ENCODE results near the gene PRDX2. TPM values are rescaled to one million over a fixed set of nuclear protein-coding genes. Genes with fewer than 3 reads are reported as not detected.

The PRDX2 gene
- polyA plus RNA-seq, 1 of the 3 experiments (the other 2 are of a cell fraction): 341 TPM

- no peak for TF ChIP-seq RFX5 (IDR thresholded peaks at IDR 0.05; ENCODE audit: low read length)
- Histone ChIP-seq H3K79me2 (ENCODE audit: insufficient read depth) (no peaks in the 10 kb centered on the region), H3F3A (replicated peaks; ENCODE audit: insufficient read depth) (no peaks in the 10 kb centered on the region), H3K9me2 (no peaks in the 10 kb centered on the region), H3K36me3 (replicated peaks in 1 of 2; ENCODE audit: control insufficient read depth in 1 of 2, insufficient read depth in 2 of 2, low read length in 1 of 2) (peaks cover 4 to 11% of the 10 kb centered on the region in 2 experiments), H3K4me3 (ENCODE audit: low read depth in 2 of 2, low read length in 1 of 2) (no peak overlapping the region), H3K4me2 (no peak overlapping the region), H3K9me3 (no peaks in the 10 kb centered on the region), H3K4me1 (ENCODE audit: control insufficient read depth in 1 of 2, insufficient read depth in 2 of 2, low read depth in 1 of 2, low read length in 1 of 2) (peaks cover 0 to 3% of the 10 kb centered on the region in 2 experiments; a peak in 1 of 4 replicates), H3K27ac (ENCODE audit: low read depth in 2 of 2, low read length in 1 of 2) (no peak overlapping the region), H4K20me1 (ENCODE audit: insufficient read depth) (no peaks in the 10 kb centered on the region), H3K27me3 (ENCODE audit: insufficient read depth) (no peaks in the 10 kb centered on the region), H2AFZ (ENCODE audit: low read depth) (no peak overlapping the region), H3K9ac (no peak overlapping the region)
- ChIA-PET CTCF (interaction anchor here (1.7 to 17.5 kb wide), 5 partner anchors 7 to 81 kb away, joined by 5 to 321 read pairs (median 75); partner anchors contain the start of genes BEST2, GET3, JUNB and PRDX2), POLR2A (interaction anchor here (1.1 kb wide), 1 partner anchor 25 kb away, joined by 3 read pairs; the partner anchor contains the start of gene JUNB)
- DNase-seq: no peak
- 88% methylated on average over 28 of the region's 30 CpGs for WGBS (ENCODE audit: low lambda C conversion rate)
Measured at GRCh38 chr19:12766051-12766521, 35.5 kb downstream of the PRDX2 start.

GRCh38 chr19:12764698-12765097, 36.9 kb downstream of the PRDX2 start:
- POLR2A ChIA-PET: no interaction called here
- Histone ChIP-seq H3K36me3 (replicated peaks in 1 of 2; ENCODE audit: control insufficient read depth in 1 of 2, insufficient read depth in 2 of 2, low read length in 1 of 2) (peaks cover 4 to 11% of the 10 kb centered on the region in 2 experiments), H3K79me2 (ENCODE audit: insufficient read depth) (no peaks in the 10 kb centered on the region), H3K9ac (no peak overlapping the region), H3K4me3 (ENCODE audit: low read depth in 2 of 2, low read length in 1 of 2) (no peak overlapping the region), H3K4me2 (no peak overlapping the region), H3K27ac (ENCODE audit: low read depth in 2 of 2, low read length in 1 of 2) (no peak overlapping the region), H3F3A (replicated peaks; ENCODE audit: insufficient read depth) (peaks cover 5% of the 10 kb centered on the region), H4K20me1 (ENCODE audit: insufficient read depth) (no peaks in the 10 kb centered on the region), H3K4me1 (ENCODE audit: control insufficient read depth in 1 of 2, insufficient read depth in 2 of 2, low read depth in 1 of 2, low read length in 1 of 2) (no peaks in the 10 kb centered on the region), H2AFZ (ENCODE audit: low read depth) (no peak overlapping the region), H3K27me3 (ENCODE audit: insufficient read depth) (no peaks in the 10 kb centered on the region), H3K9me2 (no peaks in the 10 kb centered on the region), H3K9me3 (no peaks in the 10 kb centered on the region)
- 94% methylated on average over 5 of the region's 16 CpGs for WGBS (ENCODE audit: low lambda C conversion rate)
- no peak for DNase-seq
- TF ChIP-seq FOXM1 (IDR thresholded peaks at IDR 0.05; ENCODE audit: low read depth) (no peak), GATA2 (CRISPR knock-in tag; IDR thresholded peaks at IDR 0.05) (no peak), SIN3A (IDR thresholded peaks at IDR 0.05; ENCODE audit: borderline replicate concordance, low read depth, low read length) (no peak), NFIC (IDR thresholded peaks at IDR 0.05; ENCODE audit: borderline replicate concordance) (no peak), FOXJ3 (CRISPR knock-in tag; IDR thresholded peaks at IDR 0.05) (no peak), TAF1 (IDR thresholded peaks at IDR 0.05; ENCODE audit: borderline replicate concordance, low read depth, low read length) (no peak), CTCF (IDR thresholded peaks at IDR 0.05) (no peak), TEAD4 (IDR thresholded peaks at IDR 0.05; ENCODE audit: borderline replicate concordance, insufficient read depth) (no peak), RFX5 (IDR thresholded peaks at IDR 0.05; ENCODE audit: low read length) (no peak), USF1 (IDR thresholded peaks at IDR 0.05; ENCODE audit: borderline replicate concordance, low read depth) (no peak), RCOR1 (IDR thresholded peaks at IDR 0.05; ENCODE audit: low read length) (no peak), YY1 (IDR thresholded peaks at IDR 0.05; ENCODE audit: low read depth) (no peak), POLR2AphosphoS5 (IDR thresholded peaks at IDR 0.05; ENCODE audit: low read depth, low read length) (no peak), EP300 (IDR thresholded peaks at IDR 0.05; ENCODE audit: borderline replicate concordance in 1 of 2, low read depth in 1 of 2, low read length in 1 of 2) (no peak)
- CTCF ChIA-PET: interaction anchor here (4.3 to 17.5 kb wide), 4 partner anchors 13 to 32 kb away, joined by 16 to 321 read pairs (median 156); partner anchors contain the start of genes BEST2, GET3, JUNB and PRDX2
